Measurements from ENCODE around the gene PGD.

PGD gene

GRCh38 chr1:10398734-10399443, at the start of gene PGD:
PGD (plus strand) TSS chr1:10399064; CDS start chr1:10399118, 54 bp downstream.
- peak; percentile 97 for DNase-seq

- DNase-seq = no peak
Observed at GRCh38 chr1:10353282-10353681, 45.6 kb upstream of the PGD start.

GRCh38 chr1:10353693-10354092, 45.2 kb upstream of the PGD start:
- DNase-seq = no peak

- no peak for DNase-seq
Observed at GRCh38 chr1:10360045-10360444, 38.8 kb upstream of the PGD start.

GRCh38 chr1:10361515-10361914, 37.3 kb upstream of the PGD start:
- no peak for DNase-seq

GRCh38 chr1:10368194-10368593, 30.7 kb upstream of the PGD start:
- DNase-seq = no peak

GRCh38 chr1:10374442-10374860, 24.4 kb upstream of the PGD start:
- no peak for DNase-seq

- peak; percentile 70 for DNase-seq
Observed at GRCh38 chr1:10377365-10378029, 21.4 kb upstream of the PGD start.

- peak; percentile 1 for DNase-seq
Observed at GRCh38 chr1:10378081-10378841, 20.6 kb upstream of the PGD start.

GRCh38 chr1:10379101-10379620, 19.7 kb upstream of the PGD start:
- DNase-seq = no peak

- no peak for DNase-seq
Observed at GRCh38 chr1:10379676-10380075, 19.2 kb upstream of the PGD start.

GRCh38 chr1:10380594-10381275, 18.1 kb upstream of the PGD start:
- DNase-seq = peak; percentile 87

GRCh38 chr1:10383630-10384029, 15.2 kb upstream of the PGD start:
- DNase-seq = no peak

- no peak for DNase-seq
Observed at GRCh38 chr1:10384219-10384618, 14.6 kb upstream of the PGD start.

GRCh38 chr1:10386761-10387676, 11.8 kb upstream of the PGD start:
- DNase-seq = no peak

GRCh38 chr1:10387677-10388386, 11.0 kb upstream of the PGD start:
- DNase-seq = peak; percentile 3

GRCh38 chr1:10388387-10388715, 10.5 kb upstream of the PGD start:
- DNase-seq = no peak

- no peak for DNase-seq
Observed at GRCh38 chr1:10389271-10389973, 9.4 kb upstream of the PGD start.

GRCh38 chr1:10396870-10397269, 2.0 kb upstream of the PGD start:
- no peak for DNase-seq

- DNase-seq = no peak
Observed at GRCh38 chr1:10398278-10398733, 558 bp upstream of the PGD start.

Data from HCEC 1CT (cell line).